OCI-LY3 (cell line): ENCODE data around the gene UPP1.

Source experiments
- H2AFZ ChIP-seq: fragments of 200-600, 300-600 bp; shearing (Covaris generic); 2 replicates; pipeline ENCODE4 v1.6.0; 2014; ENCODE audit warnings: antibody characterized with exemption, low read depth, low read length
- H3K27ac ChIP-seq: fragments of 200-600, 300-600 bp; sonication (generic); 2 replicates; pipeline ENCODE4 v1.5.1; 2014; ENCODE audit warnings: mild to moderate bottlenecking, low read length, moderate library complexity, mixed read lengths
- H3K27me3 ChIP-seq: fragments of 200-600, 300-600 bp; sonication (generic); 2 replicates; pipeline ENCODE4 v1.6.1; 2014; ENCODE audit warnings: low read depth, low read length, mixed read lengths
- H3K36me3 ChIP-seq: fragments of 200-600, 300-600 bp; sonication (generic); replicated peaks from 2 replicates; pipeline ENCODE3; 2014; ENCODE audit warnings: low read depth, low read length, mixed read lengths
- H3K4me1 ChIP-seq: fragments of 300-600, 200-600 bp; sonication (generic); 2 replicates; pipeline ENCODE4 v1.6.1; 2014; ENCODE audit warnings: low read length, mixed read lengths
- H3K4me2 ChIP-seq: fragments of 200-600, 300-600 bp; sonication (generic); 2 replicates; pipeline ENCODE4 v1.6.1; 2014; ENCODE audit warnings: low read length, mixed read lengths
- H3K4me3 ChIP-seq: fragments of 300-600, 200-600 bp; sonication (generic); 2 replicates; pipeline ENCODE4 v1.5.1; 2014; ENCODE audit warnings: antibody characterized with exemption, mild to moderate bottlenecking, low read length, moderate library complexity
- H3K79me2 ChIP-seq: fragments of 300-600, 200-600 bp; shearing (Covaris generic); 2 replicates; pipeline ENCODE4 v1.6.1; 2014; ENCODE audit warnings: mild to moderate bottlenecking, low read length, mixed read lengths
- H3K9ac ChIP-seq: fragments of 300-600, 200-600 bp; shearing (Covaris generic); 2 replicates; pipeline ENCODE4 v1.6.0; 2014; ENCODE audit warnings: mild to moderate bottlenecking, low read length, moderate library complexity
- H3K9me3 ChIP-seq: fragments of 200-600, 300-600 bp; shearing (Covaris generic); 2 replicates; pipeline ENCODE4 v1.6.1; 2014; ENCODE audit warnings: low read length, mixed read lengths; ENCODE audit not compliant: insufficient read depth
- H4K20me1 ChIP-seq: fragments of 200-600, 300-600 bp; sonication (generic); 2 replicates; pipeline ENCODE4 v1.6.1; 2016; ENCODE audit warnings: low read length, mixed read lengths; ENCODE audit not compliant: insufficient read depth
- CTCF ChIP-seq: fragments of 200-600, 300-600 bp; sonication (generic); IDR thresholded peaks from 2 replicates; pipeline ENCODE4 v1.5.1; 2014; ENCODE audit warnings: antibody characterized with exemption, low read length, low read depth
- EZH2phosphoT487 ChIP-seq: fragments of 200-600 bp; shearing (Covaris generic); IDR thresholded peaks from 2 replicates; pipeline ENCODE4 v1.6.1; 2018; ENCODE audit warnings: antibody characterized with exemption, mixed run types, low read depth

Gene UPP1

GRCh38 chr7:48111596-48111995 lies 22.5 kb downstream of the UPP1 start:
- Histone ChIP-seq H3K27me3 (peaks cover 15% of the 10 kb centered on the region), H3K79me2 (no peaks in the 10 kb centered on the region), H3K4me2 (no peak overlapping the region), H3K9ac (no peak overlapping the region), H2AFZ (no peak overlapping the region), H3K27ac (no peak overlapping the region), H3K9me3 (no peaks in the 10 kb centered on the region), H3K4me1 (no peaks in the 10 kb centered on the region), H3K4me3 (no peak overlapping the region), H3K36me3 (no peaks in the 10 kb centered on the region), H4K20me1 (no peaks in the 10 kb centered on the region)
- TF ChIP-seq CTCF (no peak), EZH2phosphoT487 (no peak)

GRCh38 chr7:48112401-48113165 lies 23.5 kb downstream of the UPP1 start:
- H3K9me3 ChIP-seq, result no peaks in the 10 kb centered on the region
- H3K79me2 ChIP-seq, result no peaks in the 10 kb centered on the region
- H3K4me1 ChIP-seq, result no peaks in the 10 kb centered on the region
- H3K27me3 ChIP-seq, result peaks cover 15% of the 10 kb centered on the region
- no peak overlapping the region for H3K4me3 ChIP-seq
- no peak overlapping the region for H3K4me2 ChIP-seq
- no peak overlapping the region for H2AFZ ChIP-seq
- no peak for TF ChIP-seq CTCF
- TF ChIP-seq EZH2phosphoT487, result no peak
- no peak overlapping the region for H3K9ac ChIP-seq
- no peaks in the 10 kb centered on the region for H3K36me3 ChIP-seq
- no peak overlapping the region for H3K27ac ChIP-seq
- H4K20me1 ChIP-seq, result no peaks in the 10 kb centered on the region

GRCh38 chr7:48113275-48113674 lies 24.2 kb downstream of the UPP1 start:
- Histone ChIP-seq H3K4me1 (no peaks in the 10 kb centered on the region), H3K27ac (no peak overlapping the region), H3K4me3 (no peak overlapping the region), H3K27me3 (peaks cover 15% of the 10 kb centered on the region), H3K79me2 (no peaks in the 10 kb centered on the region), H3K4me2 (no peak overlapping the region), H3K9ac (no peak overlapping the region), H3K9me3 (no peaks in the 10 kb centered on the region), H3K36me3 (no peaks in the 10 kb centered on the region), H2AFZ (no peak overlapping the region), H4K20me1 (no peaks in the 10 kb centered on the region)
- TF ChIP-seq EZH2phosphoT487, result no peak
- TF ChIP-seq CTCF, result no peak

GRCh38 chr7:48114115-48114514 lies 25.1 kb downstream of the UPP1 start:
- no peak overlapping the region for H3K4me2 ChIP-seq
- TF ChIP-seq EZH2phosphoT487 (no peak), CTCF (no peak)
- no peak overlapping the region for H3K27ac ChIP-seq
- peaks cover 17% of the 10 kb centered on the region for H3K27me3 ChIP-seq
- H3K36me3 ChIP-seq, result no peaks in the 10 kb centered on the region
- H3K9me3 ChIP-seq, result no peaks in the 10 kb centered on the region
- H3K9ac ChIP-seq, result no peak overlapping the region
- H3K79me2 ChIP-seq, result no peaks in the 10 kb centered on the region
- no peak overlapping the region for H3K4me3 ChIP-seq
- H4K20me1 ChIP-seq, result no peaks in the 10 kb centered on the region
- no peaks in the 10 kb centered on the region for H3K4me1 ChIP-seq
- H2AFZ ChIP-seq, result no peak overlapping the region
